HEK293 (cell line): ENCODE measurements around the gene SLC11A2.

Source experiments
- CTCF ChIA-PET: fragments of 350-600 bp; formaldehyde crosslinking; extraction: SDS; loops from one replicate; lab custom pipeline; 2021; ENCODE audit warnings: antibody characterized with exemption; lab: Yijun Ruan, JAX
- POLR2A ChIA-PET: fragments of 300-600 bp; formaldehyde crosslinking; extraction: SDS; loops from one replicate; lab custom pipeline; 2020; ENCODE audit warnings: antibody characterized with exemption, inconsistent platforms; lab: Yijun Ruan, JAX
- H3K27ac ChIP-seq: fragments of 200-500 bp; sonication (Bioruptor generic); 2 replicates; pipeline ENCODE4 v1.5.1; 2014; ENCODE audit warnings: low read depth, low read length, control low read depth, inconsistent platforms; ENCODE audit errors: extremely low read depth
- H3K36me3 ChIP-seq, 2 experiments: fragments of 200-500 bp in 1 of 2; sonication (Bioruptor generic) in 1 of 2; 1 replicate in 1 of 2; 2 replicates in 1 of 2; pipeline ENCODE4 v1.5.1; 2014 to 2017; ENCODE audit warnings: inconsistent platforms in 2 of 2, low read length in 2 of 2; ENCODE audit not compliant: control insufficient read depth in 2 of 2, insufficient read depth in 1 of 2
- H3K4me1 ChIP-seq: fragments of 200-500 bp; sonication (Bioruptor generic); 2 replicates; pipeline ENCODE4 v1.5.1; 2014; ENCODE audit warnings: mild to moderate bottlenecking, low read length, inconsistent platforms; ENCODE audit not compliant: control insufficient read depth, insufficient read depth
- H3K4me3 ChIP-seq: 2 replicates; pipeline ENCODE4 v1.5.1; 2011; ENCODE audit warnings: low read depth, mild to moderate bottlenecking, control low read depth, low read length, moderate library complexity
- H3K9me3 ChIP-seq: fragments of 200-500 bp; sonication (Bioruptor generic); 2 replicates; pipeline ENCODE4 v1.5.1; 2014; ENCODE audit warnings: low read depth, low read length, inconsistent platforms; ENCODE audit not compliant: control insufficient read depth, insufficient read depth
- BCL11B ChIP-seq: fragments of 450-650 bp; formaldehyde crosslinking; IDR thresholded peaks from 2 replicates; pipeline ENCODE4 v1.5.1; 2016; ENCODE audit warnings: low read depth, missing biosample characterization, missing genetic modification characterization
- KLF16 ChIP-seq: fragments of 450-650 bp; formaldehyde crosslinking; IDR thresholded peaks from 2 replicates; pipeline ENCODE4 v1.5.1; 2017; ENCODE audit warnings: missing biosample characterization, missing genetic modification characterization
- PRDM1 ChIP-seq: fragments of 450-650 bp; formaldehyde crosslinking; IDR thresholded peaks from 2 replicates; pipeline ENCODE4; 2016; ENCODE audit warnings: missing biosample characterization, missing genetic modification characterization
- ZBTB10 ChIP-seq: fragments of 450-650 bp; formaldehyde crosslinking; IDR thresholded peaks from 2 replicates; pipeline ENCODE4 v1.5.1; 2016; ENCODE audit warnings: missing biosample characterization, missing genetic modification characterization
- ZBTB17 ChIP-seq: fragments of 450-650 bp; formaldehyde crosslinking; IDR thresholded peaks from 2 replicates; pipeline ENCODE4 v1.5.1; 2016; ENCODE audit warnings: missing biosample characterization, missing genetic modification characterization
- ZBTB6 ChIP-seq: fragments of 450-650 bp; formaldehyde crosslinking; IDR thresholded peaks from 2 replicates; pipeline ENCODE4 v1.5.1; 2017; ENCODE audit warnings: missing biosample characterization, missing genetic modification characterization
- ZBTB8A ChIP-seq: fragments of 450-650 bp; formaldehyde crosslinking; IDR thresholded peaks from 2 replicates; pipeline ENCODE4 v1.5.1; 2016; ENCODE audit warnings: missing biosample characterization, missing genetic modification characterization
- ZFP3 ChIP-seq: fragments of 450-650 bp; formaldehyde crosslinking; IDR thresholded peaks from 2 replicates; pipeline ENCODE4 v1.5.1; 2016; ENCODE audit warnings: low read depth, missing biosample characterization, missing genetic modification characterization
- ZNF214 ChIP-seq: fragments of 450-650 bp; formaldehyde crosslinking; IDR thresholded peaks from 2 replicates; pipeline ENCODE4 v1.5.1; 2017; ENCODE audit warnings: missing biosample characterization, mild to moderate bottlenecking, missing genetic modification characterization, borderline replicate concordance
- ZNF621 ChIP-seq: fragments of 450-650 bp; formaldehyde crosslinking; IDR thresholded peaks from 2 replicates; pipeline ENCODE4 v1.5.1; 2017; ENCODE audit warnings: missing biosample characterization, missing genetic modification characterization
- ZNF624 ChIP-seq: fragments of 450-650 bp; formaldehyde crosslinking; IDR thresholded peaks from 2 replicates; pipeline ENCODE4 v1.5.1; 2017; ENCODE audit warnings: missing biosample characterization, missing genetic modification characterization
- ZNF664 ChIP-seq: fragments of 450-650 bp; formaldehyde crosslinking; IDR thresholded peaks from 2 replicates; pipeline ENCODE4 v1.5.1; 2016; ENCODE audit warnings: missing biosample characterization, missing genetic modification characterization
- ZNF843 ChIP-seq: fragments of 450-650 bp; formaldehyde crosslinking; IDR thresholded peaks from 2 replicates; pipeline ENCODE4 v1.5.1; 2016; ENCODE audit warnings: missing biosample characterization, missing genetic modification characterization

SLC11A2 gene

GRCh38 chr12:50986966-50987737, 39.0 kb downstream of the SLC11A2 start (continued):
- TF ChIP-seq ZBTB6 (tag by site-specific recombination) (no peak), ZBTB8A (no peak), ZNF214 (no peak)

- peaks cover 22 to 39% of the 10 kb centered on the region in 2 experiments for H3K36me3 ChIP-seq
- TF ChIP-seq ZBTB17: no peak
- TF ChIP-seq KLF16: no peak
- TF ChIP-seq BCL11B (tag by site-specific recombination): no peak
- TF ChIP-seq ZBTB10 (tag by site-specific recombination): no peak
- TF ChIP-seq ZNF624: no peak
- no peak for TF ChIP-seq ZNF621 (tag by site-specific recombination)
- no peak for TF ChIP-seq ZNF843 (tag by site-specific recombination)
- peak; percentile 58 for TF ChIP-seq PRDM1
- TF ChIP-seq, all 188 proteins: peak for 1
- Histone ChIP-seq H3K4me1 (no peaks in the 10 kb centered on the region), H3K27ac (no peak overlapping the region), H3K4me3 (no peak overlapping the region), H3K9me3 (no peaks in the 10 kb centered on the region)
- CTCF ChIA-PET: interaction anchor here (0.7 to 4.2 kb wide), 9 partner anchors 14 to 366 kb away, joined by 3 to 55 read pairs (median 6); partner anchors contain the start of gene SLC11A2
- POLR2A ChIA-PET: interaction anchor here (0.8 to 1.9 kb wide), 2 partner anchors 12 to 221 kb away, joined by 4 to 10 read pairs; partner anchors contain the start of gene ATF1
These were observed 40.9 kb downstream of the SLC11A2 start for GRCh38 chr12:50985322-50985721.

- ChIA-PET CTCF (interaction anchor here (0.8 to 4.2 kb wide), 7 partner anchors 14 to 366 kb away, joined by 3 to 55 read pairs (median 9); partner anchors contain the start of gene SLC11A2), POLR2A (interaction anchor here (0.8 to 1.9 kb wide), 2 partner anchors 13 to 220 kb away, joined by 4 to 10 read pairs; partner anchors contain the start of gene ATF1)
- Histone ChIP-seq H3K36me3 (peaks cover 22 to 35% of the 10 kb centered on the region in 2 experiments), H3K4me1 (no peaks in the 10 kb centered on the region), H3K27ac (no peak overlapping the region), H3K9me3 (no peaks in the 10 kb centered on the region), H3K4me3 (no peak overlapping the region)
- TF ChIP-seq ZFP3 (tag by site-specific recombination): no peak
- TF ChIP-seq ZNF664: peak; percentile 81
These were observed 41.4 kb downstream of the SLC11A2 start for GRCh38 chr12:50984586-50985298.
